ENCODE data around the gene THAP3. TPM values are rescaled to one million over a fixed set of nuclear protein-coding genes. Genes with fewer than 3 reads are reported as not detected.

The THAP3 gene
- total RNA-seq, 1 donor from 2014 or later = 25.6 TPM

DNA sequence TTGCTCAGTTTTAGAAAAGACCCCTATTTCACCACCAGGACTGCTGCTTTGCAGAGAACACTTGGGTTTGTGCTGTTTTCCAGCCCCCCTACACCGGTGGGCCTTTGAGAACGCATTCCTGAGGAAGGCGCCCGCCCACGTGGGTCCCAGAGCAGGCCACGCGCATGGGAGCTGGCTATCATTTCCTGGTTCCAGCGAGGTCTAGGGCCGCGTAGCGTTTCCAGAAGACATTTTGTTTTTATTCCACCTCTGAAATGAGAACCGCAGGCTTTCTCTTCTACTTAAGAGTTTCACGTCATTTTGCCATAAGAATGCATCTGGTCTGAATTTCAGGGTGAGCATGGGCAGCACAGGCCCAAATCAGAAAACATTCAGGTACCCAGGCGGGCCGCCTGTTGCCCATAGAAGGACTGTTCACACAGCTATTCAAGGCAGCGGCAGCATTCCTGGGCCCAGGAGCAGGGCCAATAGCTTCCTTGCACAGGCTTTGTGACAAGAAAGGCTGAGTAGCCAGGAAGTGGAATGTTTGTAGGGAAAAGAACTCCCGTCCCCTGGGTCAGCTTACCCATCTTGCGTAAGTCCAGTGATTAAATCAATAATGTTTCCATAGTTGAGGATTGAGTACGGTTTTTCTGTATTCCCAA is 20.6 kb upstream of the THAP3 start:
- no peaks in the 10 kb centered on the region for H3K9me3 ChIP-seq (ENCODE audit: control insufficient read depth in 3 of 3, low read length in 3 of 3)
- H3K27me3 ChIP-seq (ENCODE audit: control insufficient read depth in 3 of 3, insufficient read depth in 3 of 3, low read length in 3 of 3) = no peaks in the 10 kb centered on the region
- peaks cover 35 to 55% (median 40%) of the 10 kb centered on the region in 3 donors for H3K4me1 ChIP-seq (ENCODE audit: control insufficient read depth in 3 of 3, insufficient read depth in 3 of 3, low read length in 3 of 3)
- peaks cover 5 to 14% (median 8%) of the 10 kb centered on the region in 3 donors for H3K36me3 ChIP-seq (ENCODE audit: control insufficient read depth in 3 of 3, insufficient read depth in 3 of 3, low read length in 3 of 3)
- H3K9ac ChIP-seq (ENCODE audit: low read depth in 1 of 3, low read length in 3 of 3) = peak overlapping the region; percentile 85 to 99 (median 97)
- H3K4me3 ChIP-seq (ENCODE audit: low read length in 3 of 3) = peak overlapping the region; percentile 78 to 91 (median 82)
- peak overlapping the region; percentile 98 for H3K27ac ChIP-seq (ENCODE audit: low read depth, low read length)

DNA sequence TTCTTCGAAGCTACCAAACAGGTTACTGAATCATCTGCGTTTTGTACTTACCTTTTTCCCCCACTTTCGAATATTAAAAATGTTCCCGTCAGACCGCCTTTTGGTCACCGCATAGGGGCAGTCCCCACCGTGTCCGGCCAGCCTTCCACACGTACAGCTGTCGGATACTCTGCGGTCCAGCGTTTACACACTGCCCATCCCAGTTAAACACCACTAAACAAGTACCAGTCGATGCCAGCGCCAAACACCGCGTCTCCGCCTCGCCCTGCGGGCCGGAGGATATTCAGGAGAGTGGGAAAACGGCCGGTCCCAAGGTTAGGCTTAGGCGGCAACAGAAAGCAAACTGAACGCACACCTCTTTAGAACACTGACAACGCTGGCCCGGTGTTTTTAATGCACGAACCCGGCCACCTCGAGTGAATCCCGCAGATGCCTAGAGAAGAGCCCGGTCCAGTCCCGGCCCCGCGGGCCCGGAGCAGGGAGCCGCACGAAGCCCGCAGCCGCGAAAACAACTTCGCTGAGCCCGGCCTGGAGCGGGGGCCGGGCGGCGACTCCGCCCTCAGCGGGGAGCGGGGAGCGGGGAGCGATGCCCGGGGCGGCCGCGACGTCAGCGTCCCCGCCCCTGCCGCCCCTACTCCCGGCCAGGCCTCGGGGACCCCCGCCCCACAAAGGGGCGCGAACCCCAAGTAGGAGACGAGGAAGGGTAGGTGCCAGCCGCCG is 11.9 kb upstream of the THAP3 start:
- Histone ChIP-seq H3K27me3 (ENCODE audit: control insufficient read depth in 3 of 3, insufficient read depth in 3 of 3, low read length in 3 of 3) (no peaks in the 10 kb centered on the region), H3K9me3 (ENCODE audit: control insufficient read depth in 3 of 3, low read length in 3 of 3) (no peaks in the 10 kb centered on the region), H3K4me1 (ENCODE audit: control insufficient read depth in 3 of 3, insufficient read depth in 3 of 3, low read length in 3 of 3) (peaks cover 18 to 22% (median 21%) of the 10 kb centered on the region in 3 donors), H3K4me3 (ENCODE audit: low read length in 3 of 3) (peak overlapping the region; percentile 94 to 98 (median 98)), H3K27ac (ENCODE audit: low read depth, low read length) (peak overlapping the region; percentile 96), H3K36me3 (ENCODE audit: control insufficient read depth in 3 of 3, insufficient read depth in 3 of 3, low read length in 3 of 3) (no peaks in the 10 kb centered on the region), H3K9ac (ENCODE audit: low read depth in 1 of 3, low read length in 3 of 3) (peak overlapping the region; percentile 92 to 97 (median 94))

DNA sequence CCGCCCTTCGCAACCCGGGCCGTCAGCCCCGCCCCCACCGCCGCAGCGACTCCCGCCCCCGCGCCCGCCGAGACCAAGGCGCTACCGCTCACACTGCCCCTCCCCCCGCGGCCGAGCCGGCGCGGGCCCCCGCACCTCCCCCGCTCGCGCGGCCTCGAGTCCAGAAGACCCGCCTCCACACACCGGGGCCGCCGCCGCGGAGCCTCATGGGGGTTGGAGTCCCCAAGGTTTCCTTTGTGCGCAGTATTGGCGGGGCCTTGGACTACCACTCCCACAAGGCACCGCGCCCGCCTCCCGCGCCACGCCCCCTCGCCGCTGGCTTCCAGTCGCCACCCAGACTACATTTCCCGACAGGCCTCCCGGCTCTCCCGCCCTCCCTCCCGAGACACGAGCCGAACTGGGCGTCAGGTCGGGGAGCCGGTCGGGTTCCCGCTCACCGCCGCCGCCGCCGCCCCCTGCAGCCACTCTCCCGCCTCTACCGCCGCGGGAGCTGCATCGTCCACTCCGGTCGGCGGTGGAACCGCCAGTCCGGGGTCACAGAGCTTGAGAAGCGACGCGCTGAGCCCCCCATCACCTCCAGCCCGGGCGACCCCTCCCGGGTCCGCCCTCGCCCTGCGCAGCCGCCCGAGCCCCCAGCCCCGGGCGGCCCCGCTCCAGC is 11.2 kb upstream of the THAP3 start, which contains the start of gene PHF13:
Gene PHF13, plus strand, starts transcription at position 371 of the 658 bp plus-strand sequence. CDS start 336 bp downstream, outside the sequence.
- no peaks in the 10 kb centered on the region for H3K27me3 ChIP-seq (ENCODE audit: control insufficient read depth in 3 of 3, insufficient read depth in 3 of 3, low read length in 3 of 3)
- no peaks in the 10 kb centered on the region for H3K36me3 ChIP-seq (ENCODE audit: control insufficient read depth in 3 of 3, insufficient read depth in 3 of 3, low read length in 3 of 3)
- peak within 1 kb of the TSS; percentile 94 to 98 (median 98) for H3K4me3 ChIP-seq (ENCODE audit: low read length in 3 of 3)
- peaks cover 18 to 22% (median 21%) of the 10 kb centered on the region in 3 donors for H3K4me1 ChIP-seq (ENCODE audit: control insufficient read depth in 3 of 3, insufficient read depth in 3 of 3, low read length in 3 of 3)
- no peaks in the 10 kb centered on the region for H3K9me3 ChIP-seq (ENCODE audit: control insufficient read depth in 3 of 3, low read length in 3 of 3)
- peak within 1 kb of the TSS; percentile 92 to 97 (median 94) for H3K9ac ChIP-seq (ENCODE audit: low read depth in 1 of 3, low read length in 3 of 3)
- peak within 1 kb of the TSS; percentile 96 for H3K27ac ChIP-seq (ENCODE audit: low read depth, low read length)

DNA sequence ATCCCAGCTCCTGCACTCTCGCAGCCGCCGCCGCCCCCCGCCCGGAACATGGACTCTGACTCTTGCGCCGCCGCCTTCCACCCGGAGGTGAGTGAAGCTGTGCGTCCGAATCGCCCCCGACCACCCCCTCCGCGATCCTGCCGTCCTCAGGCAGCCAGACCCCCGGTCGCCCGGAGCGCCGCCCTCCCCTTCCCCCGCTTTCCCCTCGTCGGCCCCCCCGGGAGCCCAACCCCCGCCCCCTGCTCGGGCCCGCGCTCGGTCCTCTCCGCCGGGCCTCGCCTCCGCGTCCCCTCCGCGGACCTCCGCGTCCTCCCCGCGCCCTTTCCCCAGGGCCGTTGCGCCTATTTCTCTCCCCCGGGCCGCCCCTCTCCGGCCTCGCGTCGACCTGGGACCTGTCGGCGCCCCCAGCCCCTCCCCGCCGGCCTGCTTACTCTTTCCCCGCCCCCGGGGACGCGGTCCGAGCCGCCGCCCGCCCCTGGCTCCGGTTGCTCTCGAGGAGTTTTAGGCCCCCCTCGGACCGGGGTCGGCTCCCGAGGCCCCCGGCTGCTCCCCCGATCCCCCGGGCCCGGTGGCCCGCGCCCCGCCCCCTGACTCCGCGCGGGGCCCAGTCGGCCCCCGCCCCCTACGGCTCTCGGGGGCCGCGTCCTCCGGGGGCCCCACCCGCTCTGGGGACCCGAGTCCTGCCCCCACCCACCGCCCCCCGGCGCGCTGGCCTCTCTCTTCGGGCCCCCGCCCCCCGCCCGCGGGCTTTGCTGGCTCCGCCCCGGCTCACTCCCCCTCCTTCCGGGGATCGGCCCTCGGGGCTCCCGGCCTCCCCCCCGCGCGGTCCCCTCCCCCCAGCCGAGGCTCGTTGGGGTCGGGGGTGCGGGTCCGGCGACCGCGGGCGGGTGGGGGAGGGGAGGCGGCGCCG is 10.4 kb upstream of the THAP3 start:
- Histone ChIP-seq H3K9ac (ENCODE audit: low read depth in 1 of 3, low read length in 3 of 3) (peak overlapping the region in 2 of 3 donors; percentile 72 to 81), H3K9me3 (ENCODE audit: control insufficient read depth in 3 of 3, low read length in 3 of 3) (no peaks in the 10 kb centered on the region), H3K27ac (ENCODE audit: low read depth, low read length) (peak overlapping the region; percentile 88), H3K4me3 (ENCODE audit: low read length in 3 of 3) (peak overlapping the region; percentile 59 to 78 (median 73)), H3K36me3 (ENCODE audit: control insufficient read depth in 3 of 3, insufficient read depth in 3 of 3, low read length in 3 of 3) (peaks cover 0 to 2% (median 0%) of the 10 kb centered on the region in 3 donors), H3K27me3 (ENCODE audit: control insufficient read depth in 3 of 3, insufficient read depth in 3 of 3, low read length in 3 of 3) (no peaks in the 10 kb centered on the region), H3K4me1 (ENCODE audit: control insufficient read depth in 3 of 3, insufficient read depth in 3 of 3, low read length in 3 of 3) (peaks cover 17 to 21% (median 20%) of the 10 kb centered on the region in 3 donors)

DNA sequence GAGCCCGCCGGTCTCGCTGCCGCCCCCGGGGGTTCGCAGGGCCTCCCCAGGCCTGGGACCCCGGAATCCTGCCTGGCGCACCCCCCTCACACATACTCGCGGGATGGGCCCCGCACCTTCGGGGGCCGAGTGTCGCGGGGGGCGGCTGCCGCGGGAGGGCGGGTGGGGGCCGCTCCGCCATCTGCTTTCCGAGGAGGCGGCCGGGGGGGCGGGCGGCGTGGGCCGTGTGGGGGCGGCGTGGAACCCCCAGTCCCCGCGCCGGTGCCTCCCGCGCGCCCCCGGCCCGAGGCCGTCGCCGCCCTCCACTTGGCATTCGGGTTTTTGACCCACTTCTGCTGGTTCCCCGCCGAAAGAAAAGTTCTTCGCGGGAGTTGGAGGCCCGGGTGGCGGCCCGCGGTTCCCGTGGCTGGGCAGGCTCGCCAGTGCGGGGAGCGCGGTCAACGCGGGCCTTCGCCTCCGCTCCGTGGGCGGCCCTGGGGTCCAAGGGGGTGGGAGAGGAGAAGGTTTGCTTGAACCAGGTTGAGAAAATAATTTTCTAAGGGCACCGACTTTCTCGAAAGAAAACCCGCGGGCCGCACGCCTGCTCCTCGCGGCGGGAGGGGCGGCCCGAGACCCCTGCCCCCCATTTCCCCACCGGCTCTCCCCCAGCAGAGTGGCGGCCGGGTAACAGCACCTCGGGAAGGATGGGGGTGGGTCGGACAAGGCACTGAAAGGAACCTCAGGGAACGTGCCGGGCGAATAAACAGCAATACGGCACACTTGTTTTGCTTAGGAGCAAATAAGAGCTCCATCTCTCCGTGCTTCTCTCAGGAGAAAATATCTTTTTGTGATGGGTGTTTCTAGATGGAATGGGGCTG is 9.5 kb upstream of the THAP3 start:
- Histone ChIP-seq H3K36me3 (ENCODE audit: control insufficient read depth in 3 of 3, insufficient read depth in 3 of 3, low read length in 3 of 3) (peaks cover 6 to 9% (median 7%) of the 10 kb centered on the region in 3 donors), H3K4me1 (ENCODE audit: control insufficient read depth in 3 of 3, insufficient read depth in 3 of 3, low read length in 3 of 3) (peaks cover 13 to 18% (median 13%) of the 10 kb centered on the region in 3 donors), H3K9me3 (ENCODE audit: control insufficient read depth in 3 of 3, low read length in 3 of 3) (no peaks in the 10 kb centered on the region), H3K4me3 (ENCODE audit: low read length in 3 of 3) (peak overlapping the region; percentile 43 to 69 (median 57)), H3K27me3 (ENCODE audit: control insufficient read depth in 3 of 3, insufficient read depth in 3 of 3, low read length in 3 of 3) (no peaks in the 10 kb centered on the region), H3K9ac (ENCODE audit: low read depth in 1 of 3, low read length in 3 of 3) (peak overlapping the region; percentile 51 to 77 (median 67)), H3K27ac (ENCODE audit: low read depth, low read length) (peak overlapping the region; percentile 68)

DNA sequence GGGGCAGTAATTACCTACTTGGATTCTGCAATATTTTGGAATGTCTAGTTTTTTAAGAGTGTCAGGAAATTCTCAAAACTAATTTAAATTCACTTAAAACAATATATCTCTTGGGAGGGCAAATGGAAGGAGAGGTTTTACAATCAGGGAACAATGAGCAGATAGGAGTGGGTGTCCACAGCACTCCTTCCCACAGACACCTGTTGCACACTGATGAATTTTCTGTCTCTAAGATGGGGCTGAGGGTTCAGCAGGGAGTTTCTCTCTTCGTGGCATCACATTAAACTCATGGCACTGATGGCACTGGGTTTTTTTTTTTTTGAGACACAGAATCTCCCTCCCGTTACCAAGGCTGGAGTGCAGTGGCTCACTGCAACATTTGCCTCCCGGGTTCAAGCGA is 5.6 kb upstream of the THAP3 start:
- Histone ChIP-seq H3K36me3 (ENCODE audit: control insufficient read depth in 3 of 3, insufficient read depth in 3 of 3, low read length in 3 of 3) (peaks cover 23 to 26% (median 25%) of the 10 kb centered on the region in 3 donors), H3K27me3 (ENCODE audit: control insufficient read depth in 3 of 3, insufficient read depth in 3 of 3, low read length in 3 of 3) (no peaks in the 10 kb centered on the region), H3K4me3 (ENCODE audit: low read length in 3 of 3) (no peak overlapping the region), H3K4me1 (ENCODE audit: control insufficient read depth in 3 of 3, insufficient read depth in 3 of 3, low read length in 3 of 3) (peaks cover 5 to 7% (median 7%) of the 10 kb centered on the region in 3 donors), H3K9me3 (ENCODE audit: control insufficient read depth in 3 of 3, low read length in 3 of 3) (no peaks in the 10 kb centered on the region), H3K27ac (ENCODE audit: low read depth, low read length) (no peak overlapping the region), H3K9ac (ENCODE audit: low read depth in 1 of 3, low read length in 3 of 3) (no peak overlapping the region)

DNA sequence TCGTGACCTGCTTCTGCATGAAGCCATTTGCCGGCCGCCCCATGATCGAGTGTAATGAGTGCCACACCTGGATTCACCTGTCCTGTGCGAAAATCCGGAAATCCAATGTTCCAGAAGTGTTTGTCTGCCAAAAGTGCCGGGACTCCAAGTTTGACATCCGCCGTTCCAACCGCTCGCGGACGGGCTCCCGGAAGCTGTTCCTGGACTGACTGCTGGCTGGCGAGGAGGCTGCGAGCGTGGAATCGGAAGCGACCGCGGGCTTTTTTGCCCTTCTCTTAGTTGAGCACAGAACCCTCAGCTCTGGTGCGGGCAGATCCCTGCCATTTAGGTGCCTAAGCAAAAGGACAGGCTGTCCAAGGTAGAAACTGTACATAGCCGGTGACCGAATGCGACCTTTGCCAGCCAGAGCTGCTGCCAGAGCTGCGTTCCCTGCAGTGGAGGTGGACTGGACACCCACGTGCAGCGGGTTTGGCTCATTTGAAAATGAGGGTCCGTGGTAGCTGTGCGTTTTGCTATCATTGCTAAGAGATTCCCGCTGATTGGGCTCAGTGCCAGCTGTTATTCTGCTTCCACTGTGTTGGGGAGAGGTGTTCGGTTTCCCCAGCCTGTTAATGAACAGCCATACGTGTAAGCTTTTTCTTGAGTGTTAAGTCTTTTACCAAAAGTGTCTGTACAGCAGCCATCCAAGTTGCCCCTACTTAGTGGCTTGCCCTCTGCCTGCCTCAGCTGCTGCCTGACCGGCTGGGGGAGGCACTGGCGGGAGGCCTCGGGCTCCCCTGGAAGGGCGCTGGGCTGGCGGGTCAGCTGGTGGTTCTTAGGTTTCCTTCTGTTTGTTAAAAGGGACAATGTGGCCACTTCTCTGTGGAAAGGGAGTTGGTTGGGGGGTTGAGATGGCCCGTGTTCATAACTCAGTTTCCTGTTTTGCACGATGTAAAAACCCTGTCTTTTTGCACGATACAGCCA is 3.0 kb upstream of the THAP3 start:
- Histone ChIP-seq H3K27me3 (ENCODE audit: control insufficient read depth in 3 of 3, insufficient read depth in 3 of 3, low read length in 3 of 3) (no peaks in the 10 kb centered on the region), H3K4me1 (ENCODE audit: control insufficient read depth in 3 of 3, insufficient read depth in 3 of 3, low read length in 3 of 3) (peaks cover 11 to 18% (median 14%) of the 10 kb centered on the region in 3 donors), H3K27ac (ENCODE audit: low read depth, low read length) (no peak overlapping the region), H3K9ac (ENCODE audit: low read depth in 1 of 3, low read length in 3 of 3) (no peak overlapping the region), H3K9me3 (ENCODE audit: control insufficient read depth in 3 of 3, low read length in 3 of 3) (no peaks in the 10 kb centered on the region), H3K36me3 (ENCODE audit: control insufficient read depth in 3 of 3, insufficient read depth in 3 of 3, low read length in 3 of 3) (peaks cover 24 to 27% (median 26%) of the 10 kb centered on the region in 3 donors), H3K4me3 (ENCODE audit: low read length in 3 of 3) (no peak overlapping the region)

All from skeletal muscle tissue (tissue), 4 donors.